Osteocyte (in vitro differentiated cells): ENCODE results near the gene OVCA2. TPM values are rescaled to one million over a fixed set of nuclear protein-coding genes. Genes with fewer than 3 reads are reported as not detected.

Source experiments
- DNase-seq: peaks from one replicate; pipeline ENCODE4 v3.0.0; 2021; ENCODE audit warnings: mixed read lengths; ENCODE audit not compliant: unreplicated experiment; ENCODE audit errors: extremely low spot score
- H3K27ac Mint-ChIP-seq: one replicate; pipeline ENCODE4 v1.8.0; 2021; ENCODE audit warnings: mild to moderate bottlenecking, mixed read lengths; ENCODE audit not compliant: unreplicated experiment
- H3K27me3 Mint-ChIP-seq: one replicate; pipeline ENCODE4 v1.8.0; 2021; ENCODE audit warnings: mixed read lengths; ENCODE audit not compliant: unreplicated experiment
- H3K36me3 Mint-ChIP-seq: one replicate; pipeline ENCODE4 v1.8.0; 2021; ENCODE audit warnings: mixed read lengths; ENCODE audit not compliant: unreplicated experiment
- H3K4me1 Mint-ChIP-seq: one replicate; pipeline ENCODE4 v1.8.0; 2021; ENCODE audit warnings: mixed read lengths; ENCODE audit not compliant: unreplicated experiment
- H3K4me3 Mint-ChIP-seq: one replicate; pipeline ENCODE4 v1.8.0; 2021; ENCODE audit warnings: mild to moderate bottlenecking, moderate library complexity, mixed read lengths; ENCODE audit not compliant: unreplicated experiment
- H3K9me3 Mint-ChIP-seq: one replicate; pipeline ENCODE4 v1.8.0; 2021; ENCODE audit warnings: mixed read lengths; ENCODE audit not compliant: unreplicated experiment
- total RNA-seq: library from RNA; stranded (reverse); gene quantifications from 2 replicates; pipeline ENCODE4 v1.2.1, GENCODE V29; 2021
- TF ChIP-seq, protein P1 (sequence below): fragments of 200-600 bp; sonication (generic); IDR thresholded peaks from 2 replicates; pipeline ENCODE4 v1.5.0; 2021; ENCODE audit warnings: antibody characterized with exemption, mild to moderate bottlenecking, moderate library complexity

Gene OVCA2
- total RNA-seq, 1 donor from 2014 or later = 33.2 TPM

DNA sequence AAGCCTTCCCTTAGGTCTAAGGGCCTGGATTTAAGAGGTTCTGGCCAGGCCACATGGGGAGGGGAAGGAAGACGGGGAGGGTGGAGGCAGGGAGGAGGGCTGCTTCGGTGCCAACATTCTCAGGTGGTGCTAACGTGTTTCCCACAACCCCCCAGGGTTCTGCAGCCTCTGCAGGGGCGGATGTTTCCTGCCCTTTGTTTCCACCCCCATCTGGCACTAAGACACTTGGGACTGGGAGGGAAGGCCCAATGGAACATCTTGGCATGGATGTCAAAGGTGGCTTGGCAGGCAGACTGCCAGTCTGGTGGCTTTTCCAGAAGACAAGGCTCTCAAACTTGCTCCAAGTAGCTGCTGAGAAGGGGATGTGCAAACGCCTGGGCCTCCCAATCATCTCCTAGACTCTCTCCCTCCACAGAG lies 25.8 kb downstream of the OVCA2 start:
- Mint-ChIP-seq H3K4me3 (no peak overlapping the region), H3K27me3 (no peaks in the 10 kb centered on the region), H3K36me3 (peaks cover 26% of the 10 kb centered on the region), H3K4me1 (peaks cover 73% of the 10 kb centered on the region), H3K9me3 (no peaks in the 10 kb centered on the region), H3K27ac (peak overlapping the region; percentile 73)
- DNase-seq = no peak
- TF ChIP-seq, protein P1, sequence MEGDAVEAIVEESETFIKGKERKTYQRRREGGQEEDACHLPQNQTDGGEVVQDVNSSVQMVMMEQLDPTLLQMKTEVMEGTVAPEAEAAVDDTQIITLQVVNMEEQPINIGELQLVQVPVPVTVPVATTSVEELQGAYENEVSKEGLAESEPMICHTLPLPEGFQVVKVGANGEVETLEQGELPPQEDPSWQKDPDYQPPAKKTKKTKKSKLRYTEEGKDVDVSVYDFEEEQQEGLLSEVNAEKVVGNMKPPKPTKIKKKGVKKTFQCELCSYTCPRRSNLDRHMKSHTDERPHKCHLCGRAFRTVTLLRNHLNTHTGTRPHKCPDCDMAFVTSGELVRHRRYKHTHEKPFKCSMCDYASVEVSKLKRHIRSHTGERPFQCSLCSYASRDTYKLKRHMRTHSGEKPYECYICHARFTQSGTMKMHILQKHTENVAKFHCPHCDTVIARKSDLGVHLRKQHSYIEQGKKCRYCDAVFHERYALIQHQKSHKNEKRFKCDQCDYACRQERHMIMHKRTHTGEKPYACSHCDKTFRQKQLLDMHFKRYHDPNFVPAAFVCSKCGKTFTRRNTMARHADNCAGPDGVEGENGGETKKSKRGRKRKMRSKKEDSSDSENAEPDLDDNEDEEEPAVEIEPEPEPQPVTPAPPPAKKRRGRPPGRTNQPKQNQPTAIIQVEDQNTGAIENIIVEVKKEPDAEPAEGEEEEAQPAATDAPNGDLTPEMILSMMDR = no peak

DNA sequence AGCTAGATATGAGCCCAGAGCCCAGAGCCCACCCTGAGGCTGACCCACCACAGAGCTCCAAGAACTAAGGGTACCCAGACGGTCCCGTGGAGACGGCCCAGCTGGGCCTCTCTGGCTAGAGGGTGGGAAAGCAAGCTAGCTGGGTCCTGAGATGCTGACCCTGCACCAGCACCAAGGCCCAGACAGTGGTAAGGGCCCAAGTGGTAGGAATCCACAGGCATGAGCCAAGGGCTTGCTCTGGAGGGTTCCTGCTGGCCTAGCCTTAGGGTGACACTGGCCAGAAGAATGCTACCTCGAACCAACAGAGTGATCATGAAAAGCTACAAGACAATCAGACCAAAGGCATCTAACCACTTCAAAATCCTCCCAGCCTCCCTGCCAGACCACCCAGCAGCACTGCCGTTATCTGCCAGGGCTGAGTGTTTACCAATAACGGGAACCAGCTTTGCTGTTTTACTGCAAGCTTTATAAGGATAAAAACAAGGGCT lies 26.3 kb downstream of the OVCA2 start:
- H3K36me3 Mint-ChIP-seq = peaks cover 25% of the 10 kb centered on the region
- TF ChIP-seq, protein P1 = no peak
- H3K9me3 Mint-ChIP-seq = no peaks in the 10 kb centered on the region
- H3K27me3 Mint-ChIP-seq = no peaks in the 10 kb centered on the region
- no peak overlapping the region for H3K4me3 Mint-ChIP-seq
- DNase-seq = no peak
- peaks cover 69% of the 10 kb centered on the region for H3K4me1 Mint-ChIP-seq
- peak overlapping the region; percentile 73 for H3K27ac Mint-ChIP-seq

DNA sequence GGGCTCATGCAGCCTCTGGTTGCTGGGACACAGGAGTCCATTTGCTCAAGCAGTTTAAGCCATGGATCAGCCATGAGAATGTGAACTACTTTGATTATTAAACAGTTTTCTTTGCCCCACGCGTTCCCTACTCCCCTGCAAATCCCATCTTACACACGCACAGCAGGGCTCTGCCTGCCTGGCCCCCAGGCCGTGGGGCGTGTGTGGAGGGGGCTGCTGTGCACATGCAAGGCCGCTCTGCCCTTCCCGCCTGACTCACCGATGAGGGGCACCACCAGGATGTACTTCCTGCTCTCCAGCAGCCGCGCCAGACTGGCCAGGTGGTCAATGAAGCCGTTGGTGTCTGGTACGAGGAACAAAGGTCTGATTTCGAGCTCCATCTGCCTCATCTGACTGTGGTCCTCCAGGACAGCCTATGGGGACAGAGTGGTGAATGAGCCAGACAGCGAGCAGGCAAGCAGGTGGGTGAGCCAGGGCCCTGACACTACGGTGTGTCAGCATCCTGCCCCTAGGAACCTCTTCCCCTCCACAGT lies 26.8 kb downstream of the OVCA2 start:
- TF ChIP-seq, protein P1 = no peak
- H3K27me3 Mint-ChIP-seq = no peaks in the 10 kb centered on the region
- peak overlapping the region; percentile 73 for H3K27ac Mint-ChIP-seq
- no peak overlapping the region for H3K4me3 Mint-ChIP-seq
- no peak for DNase-seq
- no peaks in the 10 kb centered on the region for H3K9me3 Mint-ChIP-seq
- peaks cover 25% of the 10 kb centered on the region for H3K36me3 Mint-ChIP-seq
- H3K4me1 Mint-ChIP-seq = peaks cover 63% of the 10 kb centered on the region

DNA sequence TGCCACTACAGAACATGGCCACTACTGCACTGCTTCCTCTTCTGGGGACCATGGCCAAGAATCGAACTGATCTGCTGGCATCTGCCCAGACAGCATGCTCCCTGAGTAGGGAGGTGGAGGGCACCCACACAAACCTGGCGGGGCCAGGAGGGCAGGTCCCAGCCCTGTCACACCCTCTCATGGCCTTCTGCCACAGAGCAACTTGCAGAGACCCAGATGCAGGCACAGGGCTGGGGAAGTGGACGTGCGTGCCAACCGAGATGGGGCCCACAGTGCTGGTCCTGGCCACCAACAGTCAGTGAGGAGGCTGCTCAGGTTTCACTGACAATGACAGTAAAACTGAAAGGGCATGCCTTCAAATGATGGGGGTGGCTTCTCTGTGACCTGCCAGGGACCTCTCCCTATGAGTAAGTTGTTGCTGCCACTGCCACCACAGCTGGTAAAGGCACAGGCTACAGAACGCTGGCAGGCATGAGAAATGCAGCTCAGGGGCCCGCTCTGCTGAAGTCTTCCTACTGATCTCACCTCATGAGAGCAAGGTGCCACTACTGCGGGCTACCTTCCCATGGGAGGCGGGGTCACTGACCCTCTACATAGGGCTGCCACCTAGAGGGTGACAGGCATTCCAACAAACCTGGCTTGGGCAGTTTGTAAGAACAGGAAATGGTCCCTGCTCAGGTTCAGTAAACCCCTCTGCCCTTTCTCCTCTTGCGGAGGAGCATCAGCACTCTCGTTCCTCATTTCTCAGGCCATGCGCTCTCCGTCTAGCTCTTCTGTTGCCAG lies 28.6 kb downstream of the OVCA2 start:
- DNase-seq = no peak
- TF ChIP-seq, protein P1 = no peak
- H3K27me3 Mint-ChIP-seq = no peaks in the 10 kb centered on the region
- H3K4me3 Mint-ChIP-seq = no peak overlapping the region
- H3K36me3 Mint-ChIP-seq = peaks cover 12% of the 10 kb centered on the region
- H3K9me3 Mint-ChIP-seq = no peaks in the 10 kb centered on the region
- H3K4me1 Mint-ChIP-seq = peaks cover 57% of the 10 kb centered on the region
- H3K27ac Mint-ChIP-seq = no peak overlapping the region

DNA sequence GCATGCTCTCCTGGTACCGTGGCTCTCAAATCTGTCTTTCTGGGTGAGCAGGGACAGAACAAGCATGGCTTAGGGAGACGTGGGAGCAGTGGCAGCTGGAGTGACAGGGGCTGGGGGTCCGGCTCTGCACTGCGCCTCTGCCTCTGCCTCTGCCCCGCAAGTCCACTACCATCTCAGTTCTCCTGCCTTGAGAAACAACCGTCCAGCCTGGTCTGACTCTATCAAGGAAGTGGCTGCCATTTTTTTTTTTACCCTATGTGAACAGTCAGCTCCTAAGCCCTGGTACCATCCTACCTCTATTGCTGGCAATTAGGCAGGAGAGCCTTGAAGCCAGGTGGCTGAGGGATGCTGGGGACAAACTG lies 29.2 kb downstream of the OVCA2 start:
- Mint-ChIP-seq H3K36me3 (peaks cover 10% of the 10 kb centered on the region), H3K27me3 (no peaks in the 10 kb centered on the region), H3K4me3 (no peak overlapping the region), H3K4me1 (peaks cover 58% of the 10 kb centered on the region), H3K27ac (no peak overlapping the region), H3K9me3 (no peaks in the 10 kb centered on the region)
- TF ChIP-seq, protein P1 = no peak
- no peak for DNase-seq
